ENCODE measurements around the gene SEMA5B.

DNA sequence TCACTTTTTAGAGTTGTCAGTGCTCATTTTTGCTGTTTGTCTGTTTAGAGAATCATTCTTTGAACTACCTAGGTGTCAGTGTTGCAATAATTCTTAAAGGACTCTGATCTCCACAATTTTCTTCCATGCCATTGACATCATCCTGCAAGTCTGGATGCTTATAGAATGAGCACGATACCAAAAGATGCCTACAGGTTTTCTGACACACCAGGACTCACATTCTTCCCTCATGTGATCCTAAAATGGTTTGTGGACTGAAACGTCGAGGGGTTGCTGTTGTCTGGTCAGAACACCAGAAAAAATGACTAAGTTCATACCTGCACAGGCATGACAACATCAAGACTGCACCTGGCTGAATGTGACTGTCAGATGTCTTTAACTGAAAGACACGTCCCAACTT is 95.9 kb downstream of the SEMA5B start:
- TF ChIP-seq TAF1 (IDR thresholded peaks at IDR 0.05; ENCODE audit: low read depth) (no peak), EP300 (conservative IDR thresholded peaks at IDR 0.05; ENCODE audit: poor library complexity, severe bottlenecking) (no peak)
- TF ChIP-seq, protein P1, sequence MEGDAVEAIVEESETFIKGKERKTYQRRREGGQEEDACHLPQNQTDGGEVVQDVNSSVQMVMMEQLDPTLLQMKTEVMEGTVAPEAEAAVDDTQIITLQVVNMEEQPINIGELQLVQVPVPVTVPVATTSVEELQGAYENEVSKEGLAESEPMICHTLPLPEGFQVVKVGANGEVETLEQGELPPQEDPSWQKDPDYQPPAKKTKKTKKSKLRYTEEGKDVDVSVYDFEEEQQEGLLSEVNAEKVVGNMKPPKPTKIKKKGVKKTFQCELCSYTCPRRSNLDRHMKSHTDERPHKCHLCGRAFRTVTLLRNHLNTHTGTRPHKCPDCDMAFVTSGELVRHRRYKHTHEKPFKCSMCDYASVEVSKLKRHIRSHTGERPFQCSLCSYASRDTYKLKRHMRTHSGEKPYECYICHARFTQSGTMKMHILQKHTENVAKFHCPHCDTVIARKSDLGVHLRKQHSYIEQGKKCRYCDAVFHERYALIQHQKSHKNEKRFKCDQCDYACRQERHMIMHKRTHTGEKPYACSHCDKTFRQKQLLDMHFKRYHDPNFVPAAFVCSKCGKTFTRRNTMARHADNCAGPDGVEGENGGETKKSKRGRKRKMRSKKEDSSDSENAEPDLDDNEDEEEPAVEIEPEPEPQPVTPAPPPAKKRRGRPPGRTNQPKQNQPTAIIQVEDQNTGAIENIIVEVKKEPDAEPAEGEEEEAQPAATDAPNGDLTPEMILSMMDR (IDR thresholded peaks at IDR 0.05; ENCODE audit: poor library complexity, severe bottlenecking), result no peak
